ENCODE data around the gene SEPTIN12.

The SEPTIN12 gene

GRCh38 chr16:4787627-4788482 is at the start of gene SEPTIN12:
TSS of gene SEPTIN12 (minus strand) at chr16:4788345. CDS start at chr16:4787645, 700 bp downstream.
- 0 out of 2 replicates have a peak, but pooled peaks have one; percentile 13 for TF ChIP-seq TSHZ2 (CRISPR knock-in tag; IDR thresholded peaks at IDR 0.05)
- TF ChIP-seq PATZ1 (CRISPR knock-in tag; IDR thresholded peaks at IDR 0.05; ENCODE audit: borderline replicate concordance) = no peak
- TF ChIP-seq TOX (CRISPR knock-in tag; IDR thresholded peaks at IDR 0.05; ENCODE audit: borderline replicate concordance) = no peak
- no peak for TF ChIP-seq OSR1 (CRISPR knock-in tag; IDR thresholded peaks at IDR 0.05)
- TF ChIP-seq ZFP30 (CRISPR knock-in tag; IDR thresholded peaks at IDR 0.05) = no peak
- no peak for TF ChIP-seq SNAI2 (CRISPR knock-in tag; IDR thresholded peaks at IDR 0.05)
- ATAC-seq = no peak; the same call in 2 of the 3 replicates

GRCh38 chr16:4836727-4837126 is 48.6 kb upstream of the SEPTIN12 start:
- ATAC-seq = no peak
- TF ChIP-seq BACH2 (CRISPR knock-in tag; IDR thresholded peaks at IDR 0.05; ENCODE audit: borderline replicate concordance) (no peak), ARNTL (CRISPR knock-in tag; IDR thresholded peaks at IDR 0.05; ENCODE audit: borderline replicate concordance, low read depth) (no peak), ZNF70 (CRISPR knock-in tag; IDR thresholded peaks at IDR 0.05) (no peak), GLIS3 (CRISPR knock-in tag; IDR thresholded peaks at IDR 0.05) (no peak), SNAI2 (CRISPR knock-in tag; IDR thresholded peaks at IDR 0.05) (no peak), OSR1 (CRISPR knock-in tag; IDR thresholded peaks at IDR 0.05) (no peak), ISL1 (CRISPR knock-in tag; IDR thresholded peaks at IDR 0.05) (no peak), ZC3H10 (CRISPR knock-in tag; IDR thresholded peaks at IDR 0.05) (no peak), ZFP3 (CRISPR knock-in tag; IDR thresholded peaks at IDR 0.05) (no peak), PATZ1 (CRISPR knock-in tag; IDR thresholded peaks at IDR 0.05; ENCODE audit: borderline replicate concordance) (no peak), PPARA (CRISPR knock-in tag; IDR thresholded peaks at IDR 0.05; ENCODE audit: borderline replicate concordance) (no peak), ZNF8 (CRISPR knock-in tag; IDR thresholded peaks at IDR 0.05) (no peak)

GRCh38 chr16:4833584-4833983 is 45.4 kb upstream of the SEPTIN12 start:
- ATAC-seq = no peak
- TF ChIP-seq ISL1 (CRISPR knock-in tag; IDR thresholded peaks at IDR 0.05) = no peak
- TF ChIP-seq CREB5 (CRISPR knock-in tag; IDR thresholded peaks at IDR 0.05; ENCODE audit: low read depth) = no peak
- no peak for TF ChIP-seq ZFP30 (CRISPR knock-in tag; IDR thresholded peaks at IDR 0.05)
- TF ChIP-seq ZNF70 (CRISPR knock-in tag; IDR thresholded peaks at IDR 0.05) = no peak
- no peak for TF ChIP-seq POU6F1 (CRISPR knock-in tag; IDR thresholded peaks at IDR 0.05; ENCODE audit: borderline replicate concordance, low read depth)
- TF ChIP-seq CSDC2 (CRISPR knock-in tag; IDR thresholded peaks at IDR 0.05) = no peak
- no peak for TF ChIP-seq ZC3H10 (CRISPR knock-in tag; IDR thresholded peaks at IDR 0.05)
- no peak for TF ChIP-seq GLIS3 (CRISPR knock-in tag; IDR thresholded peaks at IDR 0.05)
- no peak for TF ChIP-seq TSHZ2 (CRISPR knock-in tag; IDR thresholded peaks at IDR 0.05)
- no peak for TF ChIP-seq OSR1 (CRISPR knock-in tag; IDR thresholded peaks at IDR 0.05)
- TF ChIP-seq ZNF565 (CRISPR knock-in tag; conservative IDR thresholded peaks at IDR 0.05; ENCODE audit: low read depth) = no peak
- no peak for TF ChIP-seq TCF4 (CRISPR knock-in tag; IDR thresholded peaks at IDR 0.05; ENCODE audit: borderline replicate concordance)
- no peak for TF ChIP-seq RARB (CRISPR knock-in tag; IDR thresholded peaks at IDR 0.05)
- no peak for TF ChIP-seq SNAI2 (CRISPR knock-in tag; IDR thresholded peaks at IDR 0.05)
- no peak for TF ChIP-seq BACH2 (CRISPR knock-in tag; IDR thresholded peaks at IDR 0.05; ENCODE audit: borderline replicate concordance)
- TF ChIP-seq ESRRG (CRISPR knock-in tag; IDR thresholded peaks at IDR 0.05) = no peak
